MCF 10A (cell line): Measurements from ENCODE around the gene FOXQ1. TPM values are rescaled to one million over a fixed set of nuclear protein-coding genes. Genes with fewer than 3 reads are reported as not detected.

Experiments used
- BruUV-seq: library from RNA; stranded (reverse); fragments of 400-500 nt; replicated peaks from 2 replicates; lab custom pipeline; 2021; lab: Mats Ljungman, UMichigan
- CTCF ChIA-PET: fragments of 300-600 bp; sonication (Branson Sonifier 250); formaldehyde crosslinking; extraction: SDS; loops from one replicate; lab custom pipeline; 2021; ENCODE audit warnings: antibody characterized with exemption, inconsistent platforms; lab: Yijun Ruan, JAX
- POLR2A ChIA-PET: fragments of 300-600, 350-650 bp; sonication (Branson Sonifier 250); formaldehyde crosslinking; extraction: SDS; loops from one replicate; lab custom pipeline; 2020; ENCODE audit warnings: antibody characterized with exemption, inconsistent platforms; lab: Yijun Ruan, JAX
- DNase-seq: peaks from one replicate; pipeline ENCODE4 v3.0.0-alpha.2; 2018; ENCODE audit not compliant: unreplicated experiment
- H3K27ac Mint-ChIP-seq: one replicate; pipeline ENCODE4 v1.8.0; 2022; ENCODE audit warnings: mild to moderate bottlenecking, low read depth, mixed read lengths; ENCODE audit not compliant: unreplicated experiment
- H3K27me3 Mint-ChIP-seq: one replicate; pipeline ENCODE4 v1.8.0; 2022; ENCODE audit warnings: mixed read lengths; ENCODE audit not compliant: insufficient read depth, unreplicated experiment
- H3K36me3 Mint-ChIP-seq: one replicate; pipeline ENCODE4 v1.8.0; 2022; ENCODE audit warnings: mild to moderate bottlenecking, moderate library complexity, mixed read lengths; ENCODE audit not compliant: insufficient read depth, unreplicated experiment
- H3K4me1 Mint-ChIP-seq: one replicate; pipeline ENCODE4 v1.8.0; 2022; ENCODE audit warnings: mixed read lengths; ENCODE audit not compliant: insufficient read depth, unreplicated experiment
- H3K4me3 Mint-ChIP-seq: one replicate; pipeline ENCODE4 v1.8.0; 2022; ENCODE audit warnings: mild to moderate bottlenecking, moderate library complexity, mixed read lengths; ENCODE audit not compliant: unreplicated experiment
- H3K9me3 Mint-ChIP-seq: one replicate; pipeline ENCODE4 v1.8.0; 2022; ENCODE audit warnings: mixed read lengths; ENCODE audit not compliant: unreplicated experiment
- intact Hi-C: fragments of 100-400 bp; cut with micrococcal nuclease; formaldehyde crosslinking; loops from 2 replicates; pipeline ENCODE4 v1.14.1; 2022
- total RNA-seq: library from RNA; stranded (reverse); gene quantifications from 2 replicates; pipeline ENCODE4 v1.2.3, GENCODE V29; 2022
- TF ChIP-seq, protein P1 (sequence below): fragments of 200-600 bp; IDR thresholded peaks from one replicate; pipeline ENCODE4 v1.8.0; 2022; ENCODE audit warnings: antibody characterized with exemption, mild to moderate bottlenecking; ENCODE audit not compliant: unreplicated experiment

FOXQ1 gene
- total RNA-seq, 1 experiment from 2014 or later: 5.6 TPM

DNA sequence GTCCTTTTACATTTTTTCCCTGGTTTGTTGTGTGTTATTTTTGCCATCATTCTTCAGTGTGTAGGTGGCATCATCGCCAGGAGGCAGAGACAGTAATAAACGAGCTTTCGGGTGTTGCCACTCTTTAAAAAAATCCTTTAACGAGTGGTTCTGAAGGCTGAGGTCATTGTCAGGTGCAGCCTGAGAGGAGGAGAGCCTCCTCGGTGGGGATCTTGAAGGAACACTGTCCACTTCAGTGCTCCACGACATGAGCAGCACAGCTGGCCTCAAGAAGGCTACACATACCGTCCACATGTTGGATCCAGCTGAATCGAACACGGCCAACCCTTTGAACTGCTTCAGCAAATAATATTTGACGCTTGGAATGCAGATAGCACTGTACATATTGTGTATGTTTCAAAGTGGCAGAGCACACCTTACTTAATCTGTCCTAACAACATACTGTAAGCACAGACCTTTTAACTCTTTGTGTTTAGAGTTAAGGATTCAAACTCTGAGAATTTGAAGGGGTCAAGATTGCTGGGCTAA lies 48.0 kb upstream of the FOXQ1 start:
- no peak overlapping the region for H3K4me3 Mint-ChIP-seq
- intact Hi-C loops: no loop called here
- ChIA-PET CTCF (interaction anchor here (0.6 kb wide), 1 partner anchor 73 kb away, joined by 3 read pairs; no protein-coding TSS in a partner anchor), POLR2A (no interaction called here)
- no peak for DNase-seq
- H3K4me1 Mint-ChIP-seq: peaks cover 7% of the 10 kb centered on the region
- peak overlapping the region; percentile 27 for H3K27ac Mint-ChIP-seq
- H3K9me3 Mint-ChIP-seq: no peaks in the 10 kb centered on the region
- BruUV-seq: no TSS peak
- no peaks in the 10 kb centered on the region for H3K36me3 Mint-ChIP-seq
- TF ChIP-seq, protein P1, sequence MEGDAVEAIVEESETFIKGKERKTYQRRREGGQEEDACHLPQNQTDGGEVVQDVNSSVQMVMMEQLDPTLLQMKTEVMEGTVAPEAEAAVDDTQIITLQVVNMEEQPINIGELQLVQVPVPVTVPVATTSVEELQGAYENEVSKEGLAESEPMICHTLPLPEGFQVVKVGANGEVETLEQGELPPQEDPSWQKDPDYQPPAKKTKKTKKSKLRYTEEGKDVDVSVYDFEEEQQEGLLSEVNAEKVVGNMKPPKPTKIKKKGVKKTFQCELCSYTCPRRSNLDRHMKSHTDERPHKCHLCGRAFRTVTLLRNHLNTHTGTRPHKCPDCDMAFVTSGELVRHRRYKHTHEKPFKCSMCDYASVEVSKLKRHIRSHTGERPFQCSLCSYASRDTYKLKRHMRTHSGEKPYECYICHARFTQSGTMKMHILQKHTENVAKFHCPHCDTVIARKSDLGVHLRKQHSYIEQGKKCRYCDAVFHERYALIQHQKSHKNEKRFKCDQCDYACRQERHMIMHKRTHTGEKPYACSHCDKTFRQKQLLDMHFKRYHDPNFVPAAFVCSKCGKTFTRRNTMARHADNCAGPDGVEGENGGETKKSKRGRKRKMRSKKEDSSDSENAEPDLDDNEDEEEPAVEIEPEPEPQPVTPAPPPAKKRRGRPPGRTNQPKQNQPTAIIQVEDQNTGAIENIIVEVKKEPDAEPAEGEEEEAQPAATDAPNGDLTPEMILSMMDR: no peak
- H3K27me3 Mint-ChIP-seq: no peaks in the 10 kb centered on the region

DNA sequence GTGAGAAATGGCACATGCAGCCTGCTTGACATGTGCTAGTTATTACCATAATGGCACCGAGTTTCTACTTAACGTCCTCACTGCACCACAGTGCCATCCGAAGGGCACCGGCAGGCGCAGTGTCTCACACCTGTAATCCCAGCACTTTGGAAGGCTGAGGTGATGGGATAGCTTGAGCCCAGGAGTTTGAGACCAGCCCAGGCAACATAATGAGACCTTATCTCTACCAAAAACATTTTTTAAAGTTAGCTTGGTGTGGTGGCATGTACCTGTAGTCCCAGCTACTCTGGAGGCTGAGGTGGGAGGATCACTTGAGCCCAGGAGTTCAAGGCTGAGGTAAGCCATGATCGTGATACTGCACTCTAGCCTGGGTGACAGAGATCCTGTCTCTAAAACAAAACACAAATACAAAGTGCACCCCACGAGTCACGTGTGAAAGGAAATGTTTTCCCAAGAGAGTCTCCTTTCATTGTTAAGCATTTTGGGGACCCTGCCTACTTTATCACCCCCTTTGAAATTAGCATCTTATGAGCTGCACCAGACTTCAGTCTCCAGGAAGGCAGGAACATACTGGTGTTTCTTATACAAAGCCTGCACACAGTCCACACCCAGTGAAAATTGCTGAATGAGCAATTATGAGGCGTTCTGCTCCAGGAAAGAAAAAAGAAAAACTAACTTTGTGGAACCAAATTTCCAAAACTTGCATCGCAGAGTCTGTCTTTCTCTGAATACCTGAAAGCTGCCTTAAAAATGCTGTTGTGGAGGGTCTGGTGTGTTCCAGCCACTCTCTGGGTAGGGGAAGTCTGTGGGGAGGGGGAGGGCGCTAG lies 47.1 kb upstream of the FOXQ1 start:
- intact Hi-C loops: loop anchor here (5.0 kb wide), 1 partner anchor 72 kb away; no protein-coding TSS in a partner anchor
- no peaks in the 10 kb centered on the region for H3K27me3 Mint-ChIP-seq
- no TSS peak for BruUV-seq
- no peak overlapping the region for H3K4me3 Mint-ChIP-seq
- POLR2A ChIA-PET: interaction anchor here (1.5 kb wide), 1 partner anchor 9 kb away, joined by 7 read pairs; no protein-coding TSS in a partner anchor
- H3K4me1 Mint-ChIP-seq: peaks cover 7% of the 10 kb centered on the region
- H3K27ac Mint-ChIP-seq: no peak overlapping the region
- H3K36me3 Mint-ChIP-seq: no peaks in the 10 kb centered on the region
- CTCF ChIA-PET: no interaction called here
- no peaks in the 10 kb centered on the region for H3K9me3 Mint-ChIP-seq
- TF ChIP-seq, protein P1: no peak
- no peak for DNase-seq

DNA sequence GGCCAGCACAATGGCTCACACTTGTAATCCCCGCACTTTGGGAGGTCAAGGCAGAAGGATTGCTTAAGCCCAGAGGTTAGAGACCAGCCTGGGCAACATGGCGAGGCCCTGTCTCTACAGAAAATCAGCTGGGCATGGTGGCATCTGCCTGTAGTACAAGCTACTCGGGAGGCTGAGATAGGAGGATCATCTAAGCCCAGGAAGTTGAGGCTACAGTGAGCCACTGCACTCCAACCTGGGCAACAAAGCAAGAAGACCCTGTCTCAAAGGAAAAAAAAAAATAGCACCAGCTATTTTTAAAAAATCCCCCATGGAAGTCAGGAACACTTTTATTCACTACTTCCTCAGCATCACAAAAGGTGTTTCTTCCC lies 45.2 kb upstream of the FOXQ1 start:
- TF ChIP-seq, protein P1: no peak
- H3K36me3 Mint-ChIP-seq: no peaks in the 10 kb centered on the region
- peak overlapping the region; percentile 71 for H3K27ac Mint-ChIP-seq
- H3K27me3 Mint-ChIP-seq: no peaks in the 10 kb centered on the region
- intact Hi-C loops: loop anchor here (2.0 to 5.0 kb wide), 3 partner anchors 20 to 71 kb away; partner anchors contain the start of gene FOXQ1
- no peak for DNase-seq
- ChIA-PET CTCF (interaction anchor here (0.7 kb wide), 2 partner anchors 925 to 1585 kb away, joined by 3 read pairs; no protein-coding TSS in a partner anchor), POLR2A (interaction anchor here (0.5 to 4.0 kb wide), 14 partner anchors 21 to 1409 kb away, joined by 3 to 18 read pairs (median 4); partner anchors contain the start of gene FOXQ1)
- no peaks in the 10 kb centered on the region for H3K9me3 Mint-ChIP-seq
- H3K4me1 Mint-ChIP-seq: peaks cover 11% of the 10 kb centered on the region
- no TSS peak for BruUV-seq
- H3K4me3 Mint-ChIP-seq: peak overlapping the region; percentile 40
